H9 (cell line): ENCODE measurements around the gene NKAIN1. TPM values are rescaled to one million over a fixed set of nuclear protein-coding genes. Genes with fewer than 3 reads are reported as not detected.

ENCODE experiments used
- DNase-seq: peaks from one replicate; pipeline ENCODE4 v3.0.0-alpha.2; 2017
- H2AFZ ChIP-seq: one replicate; pipeline ENCODE4 v1.6.1; 2013; ENCODE audit warnings: mild to moderate bottlenecking, low read length, control low read depth, moderate library complexity
- H2AK5ac ChIP-seq: 2 replicates; pipeline ENCODE4 v1.6.1; 2013; ENCODE audit warnings: low read length, control low read depth, mixed read lengths; ENCODE audit not compliant: insufficient read length
- H2BK120ac ChIP-seq: one replicate; pipeline ENCODE4 v1.6.1; 2013; ENCODE audit warnings: low read depth, mild to moderate bottlenecking, low read length, control low read depth, inconsistent platforms; ENCODE audit not compliant: poor library complexity, severe bottlenecking
- H2BK12ac ChIP-seq: 2 replicates; pipeline ENCODE4 v1.6.1; 2013; ENCODE audit warnings: low read length, control low read depth, mixed read lengths, low read depth; ENCODE audit not compliant: insufficient read length
- H2BK15ac ChIP-seq: 2 replicates; pipeline ENCODE4 v1.6.1; 2013; ENCODE audit warnings: low read depth, low read length, control low read depth
- H2BK20ac ChIP-seq: one replicate; pipeline ENCODE4 v1.6.1; 2013; ENCODE audit warnings: low read depth, mild to moderate bottlenecking, low read length, control low read depth, inconsistent platforms; ENCODE audit not compliant: poor library complexity, severe bottlenecking
- H2BK5ac ChIP-seq: 2 replicates; pipeline ENCODE4 v1.6.1; 2013; ENCODE audit warnings: low read length, control low read depth, mixed read lengths; ENCODE audit not compliant: insufficient read length
- H3K14ac ChIP-seq: 2 replicates; pipeline ENCODE4 v1.6.1; 2013; ENCODE audit warnings: low read length, control low read depth; ENCODE audit not compliant: insufficient read depth
- H3K18ac ChIP-seq: 2 replicates; pipeline ENCODE4 v1.6.1; 2013; ENCODE audit warnings: low read depth, mild to moderate bottlenecking, mixed read lengths, low read length, control low read depth; ENCODE audit not compliant: insufficient read length
- H3K23ac ChIP-seq: 2 replicates; pipeline ENCODE4 v1.6.1; 2013; ENCODE audit warnings: low read length, control low read depth, mixed read lengths, low read depth; ENCODE audit not compliant: insufficient read length
- H3K23me2 ChIP-seq: 2 replicates; pipeline ENCODE4 v1.6.1; 2013; ENCODE audit warnings: low read depth, mild to moderate bottlenecking, mixed read lengths, low read length, control low read depth; ENCODE audit not compliant: insufficient read length, poor library complexity, severe bottlenecking
- H3K27ac ChIP-seq: 2 replicates; pipeline ENCODE4 v1.5.1; 2013; ENCODE audit warnings: low read length, control low read depth, mixed read lengths, low read depth; ENCODE audit not compliant: insufficient read length
- H3K27me3 ChIP-seq: 2 replicates; pipeline ENCODE4 v1.6.1; 2013; ENCODE audit warnings: low read length, control low read depth, inconsistent platforms; ENCODE audit not compliant: insufficient read depth
- H3K4ac ChIP-seq: 2 replicates; pipeline ENCODE4 v1.6.1; 2013; ENCODE audit warnings: low read depth, mild to moderate bottlenecking, control low read depth, inconsistent platforms, low read length, moderate library complexity
- H3K4me1 ChIP-seq: 2 replicates; pipeline ENCODE4 v1.6.1; 2013; ENCODE audit warnings: low read length, control low read depth, inconsistent platforms; ENCODE audit not compliant: insufficient read depth
- H3K4me2 ChIP-seq: 2 replicates; pipeline ENCODE4 v1.6.1; 2013; ENCODE audit warnings: low read length, control low read depth, mixed read lengths; ENCODE audit not compliant: insufficient read length, insufficient read depth
- H3K56ac ChIP-seq: 2 replicates; pipeline ENCODE4 v1.6.1; 2013; ENCODE audit warnings: low read depth, mild to moderate bottlenecking, mixed read lengths, low read length, control low read depth; ENCODE audit not compliant: insufficient read length
- H3K79me1 ChIP-seq: 2 replicates; pipeline ENCODE4 v1.6.1; 2013; ENCODE audit warnings: low read depth, mild to moderate bottlenecking, moderate library complexity, low read length, control low read depth, inconsistent platforms; ENCODE audit not compliant: insufficient read depth, poor library complexity, severe bottlenecking
- H3K79me2 ChIP-seq: 2 replicates; pipeline ENCODE4 v1.6.1; 2013; ENCODE audit warnings: low read length, control low read depth, inconsistent platforms; ENCODE audit not compliant: insufficient read depth
- H3K9ac ChIP-seq: 2 replicates; pipeline ENCODE4 v1.6.1; 2013; ENCODE audit warnings: low read length, control low read depth, mixed read lengths; ENCODE audit not compliant: insufficient read length; ENCODE audit errors: extremely low read depth
- H3K9me3 ChIP-seq: one replicate; pipeline ENCODE4 v1.6.1; 2013; ENCODE audit warnings: low read depth, low read length, inconsistent platforms; ENCODE audit not compliant: control insufficient read depth
- H3T11ph ChIP-seq: one replicate; pipeline ENCODE4 v1.6.1; 2013; ENCODE audit warnings: mild to moderate bottlenecking, low read length, control low read depth, inconsistent platforms
- H4K20me1 ChIP-seq: one replicate; pipeline ENCODE4 v1.6.1; 2013; ENCODE audit not compliant: control insufficient read depth, insufficient read length, insufficient read depth
- H4K5ac ChIP-seq: 2 replicates; pipeline ENCODE4 v1.6.1; 2013; ENCODE audit warnings: low read depth, mild to moderate bottlenecking, mixed read lengths, low read length, control low read depth; ENCODE audit not compliant: insufficient read length
- H4K8ac ChIP-seq: replicated peaks from 2 replicates; pipeline ENCODE4 v1.6.1; 2013; ENCODE audit warnings: low read length, control low read depth, mixed read lengths, low read depth; ENCODE audit not compliant: insufficient read length
- H4K91ac ChIP-seq: 2 replicates; pipeline ENCODE4 v1.6.1; 2013; ENCODE audit warnings: low read depth, mild to moderate bottlenecking, moderate library complexity, mixed read lengths, low read length, control low read depth; ENCODE audit not compliant: insufficient read length
- H3K27ac Mint-ChIP-seq, 3 experiments: 2 replicates in 2 of 3; 3 replicates in 1 of 3; pipeline ENCODE4 v1.8.0; 2020 to 2021; ENCODE audit warnings: mixed read lengths in 3 of 3, mild to moderate bottlenecking in 1 of 3, moderate library complexity in 1 of 3
- H3K27me3 Mint-ChIP-seq: 2 replicates; pipeline ENCODE4 v1.8.0; 2021; ENCODE audit warnings: low read depth, mild to moderate bottlenecking, moderate library complexity, mixed read lengths
- H3K36me3 Mint-ChIP-seq, 3 experiments: 2 replicates in 2 of 3; 3 replicates in 1 of 3; pipeline ENCODE4 v1.8.0; 2020 to 2021; ENCODE audit warnings: low read depth in 3 of 3, mixed read lengths in 3 of 3; ENCODE audit not compliant: insufficient read depth in 1 of 3
- H3K4me1 Mint-ChIP-seq, 2 experiments: 2 replicates each; pipeline ENCODE4 v1.8.0; 2020; ENCODE audit warnings: mixed read lengths in 2 of 2
- H3K4me3 Mint-ChIP-seq, 2 experiments: 2 replicates in 1 of 2; 3 replicates in 1 of 2; pipeline ENCODE4 v1.8.0; 2020 to 2021; ENCODE audit warnings: mild to moderate bottlenecking in 2 of 2, mixed read lengths in 2 of 2, moderate library complexity in 1 of 2
- H3K9me3 Mint-ChIP-seq, 2 experiments: 2 replicates in 1 of 2; 3 replicates in 1 of 2; pipeline ENCODE4 v1.8.0; 2020; ENCODE audit warnings: mild to moderate bottlenecking in 2 of 2, mixed read lengths in 2 of 2, moderate library complexity in 1 of 2
- WGBS: extraction: QIAGEN DNeasy Blood & Tissue Kit; methylation state at CpG from one replicate; pipeline ENCODE4 v1.1.7; 2013; ENCODE audit warnings: missing lambda C conversion rate, low lambda C conversion rate, mixed read lengths; ENCODE audit not compliant: insufficient read length; ENCODE audit errors: extremely low coverage; 5-methylcytosine and 5-hydroxymethylcytosine counted together
- total RNA-seq: library from RNA; stranded (reverse); gene quantifications from 2 replicates; pipeline ENCODE4 v1.2.1, GENCODE V29; 2021
- TF ChIP-seq, protein P1 (sequence below): fragments of 200-600 bp; sonication (generic); conservative IDR thresholded peaks from 3 replicates; pipeline ENCODE4 v1.8.0; 2021; ENCODE audit warnings: antibody characterized with exemption, mild to moderate bottlenecking

NKAIN1 gene
- total RNA-seq, 1 experiment from 2014 or later = 25.6 TPM

DNA sequence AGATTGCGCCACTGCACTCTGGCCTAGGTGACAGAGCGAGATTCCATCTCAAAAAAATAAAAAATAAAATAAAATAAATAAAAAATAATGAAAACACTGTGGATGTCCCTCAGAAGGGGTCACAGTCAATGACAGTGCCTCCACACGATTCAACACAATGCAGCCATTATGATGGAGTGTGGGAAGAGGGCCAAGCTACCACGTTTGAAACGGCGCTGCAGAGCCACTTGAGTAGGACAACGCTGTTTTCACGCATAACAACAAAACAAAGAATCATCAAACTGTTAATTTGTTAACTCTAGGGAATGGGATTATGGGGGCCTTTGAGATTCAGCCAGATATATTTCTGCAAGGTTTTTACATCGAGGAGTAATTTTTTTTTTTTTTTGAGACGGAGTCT is 36.5 kb downstream of the NKAIN1 start:
- no peak overlapping the region for H3K14ac ChIP-seq
- H2BK15ac ChIP-seq = no peak overlapping the region
- no peaks in the 10 kb centered on the region for H3K79me2 ChIP-seq
- no peak overlapping the region for H3K23ac ChIP-seq
- H2BK120ac ChIP-seq = no peak overlapping the region
- no peak overlapping the region for H4K5ac ChIP-seq
- no peak overlapping the region for H2AK5ac ChIP-seq
- Mint-ChIP-seq H3K4me3 (no peak overlapping the region), H3K4me1 (peaks cover 14 to 21% of the 10 kb centered on the region in 2 experiments), H3K27me3 (no peaks in the 10 kb centered on the region), H3K27ac (no peak overlapping the region), H3K9me3 (no peaks in the 10 kb centered on the region), H3K36me3 (no peaks in the 10 kb centered on the region; a peak in 1 of 7 replicates)
- no peak overlapping the region for H3T11ph ChIP-seq
- TF ChIP-seq, protein P1, sequence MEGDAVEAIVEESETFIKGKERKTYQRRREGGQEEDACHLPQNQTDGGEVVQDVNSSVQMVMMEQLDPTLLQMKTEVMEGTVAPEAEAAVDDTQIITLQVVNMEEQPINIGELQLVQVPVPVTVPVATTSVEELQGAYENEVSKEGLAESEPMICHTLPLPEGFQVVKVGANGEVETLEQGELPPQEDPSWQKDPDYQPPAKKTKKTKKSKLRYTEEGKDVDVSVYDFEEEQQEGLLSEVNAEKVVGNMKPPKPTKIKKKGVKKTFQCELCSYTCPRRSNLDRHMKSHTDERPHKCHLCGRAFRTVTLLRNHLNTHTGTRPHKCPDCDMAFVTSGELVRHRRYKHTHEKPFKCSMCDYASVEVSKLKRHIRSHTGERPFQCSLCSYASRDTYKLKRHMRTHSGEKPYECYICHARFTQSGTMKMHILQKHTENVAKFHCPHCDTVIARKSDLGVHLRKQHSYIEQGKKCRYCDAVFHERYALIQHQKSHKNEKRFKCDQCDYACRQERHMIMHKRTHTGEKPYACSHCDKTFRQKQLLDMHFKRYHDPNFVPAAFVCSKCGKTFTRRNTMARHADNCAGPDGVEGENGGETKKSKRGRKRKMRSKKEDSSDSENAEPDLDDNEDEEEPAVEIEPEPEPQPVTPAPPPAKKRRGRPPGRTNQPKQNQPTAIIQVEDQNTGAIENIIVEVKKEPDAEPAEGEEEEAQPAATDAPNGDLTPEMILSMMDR = no peak
- no peak overlapping the region for H2BK12ac ChIP-seq
- H3K9ac ChIP-seq = no peak overlapping the region
- DNase-seq = no peak
- no peak overlapping the region for H2AFZ ChIP-seq
- no peaks in the 10 kb centered on the region for H4K20me1 ChIP-seq
- H4K91ac ChIP-seq = no peak overlapping the region
- no peak overlapping the region for H3K56ac ChIP-seq
- no peak overlapping the region for H4K8ac ChIP-seq
- no CpG with 5 or more reads among the region's 10 CpGs for WGBS
- H3K9me3 ChIP-seq = no peaks in the 10 kb centered on the region
- no peak overlapping the region for H3K27ac ChIP-seq
- H3K18ac ChIP-seq = no peak overlapping the region
- peaks cover 3% of the 10 kb centered on the region for H3K23me2 ChIP-seq
- no peak overlapping the region for H2BK20ac ChIP-seq
- H3K27me3 ChIP-seq = no peaks in the 10 kb centered on the region
- no peaks in the 10 kb centered on the region for H3K4me1 ChIP-seq
- no peaks in the 10 kb centered on the region for H3K79me1 ChIP-seq
- no peak overlapping the region for H3K4ac ChIP-seq
- H2BK5ac ChIP-seq = no peak overlapping the region
- no peak overlapping the region for H3K4me2 ChIP-seq
